KMS-11 (cell line): Measurements from ENCODE around the gene USP2.
"Not testable (repeated sequence)": the region's sequence is repeated elsewhere in the genome, so short reads cannot be mapped to it uniquely, and the experiment has no call there.

Experiments used
- H2AFZ ChIP-seq: fragments of 200-600 bp; sonication (generic); 2 replicates; pipeline ENCODE4 v1.6.1; 2016; ENCODE audit warnings: antibody characterized with exemption, mixed run types, low read depth
- H3K27ac ChIP-seq: fragments of 200-600 bp; sonication (generic); 2 replicates; pipeline ENCODE4 v1.6.1; 2016; ENCODE audit warnings: mild to moderate bottlenecking, mixed run types
- H3K27me3 ChIP-seq: fragments of 200-600 bp; sonication (generic); 2 replicates; pipeline ENCODE4 v1.6.1; 2017; ENCODE audit warnings: mild to moderate bottlenecking, low read depth, mixed run types, moderate library complexity; ENCODE audit not compliant: insufficient read depth
- H3K36me3 ChIP-seq: fragments of 200-600 bp; sonication (generic); 2 replicates; pipeline ENCODE4 v1.6.1; 2017; ENCODE audit warnings: mild to moderate bottlenecking, mixed run types; ENCODE audit not compliant: insufficient read depth
- H3K4me1 ChIP-seq: fragments of 200-600 bp; sonication (generic); 2 replicates; pipeline ENCODE4 v1.6.1; 2016; ENCODE audit warnings: mild to moderate bottlenecking, low read depth, mixed run types; ENCODE audit not compliant: poor library complexity, severe bottlenecking
- H3K4me2 ChIP-seq: fragments of 200-600 bp; sonication (generic); 2 replicates; pipeline ENCODE4 v1.7.0; 2016; ENCODE audit warnings: mild to moderate bottlenecking, mixed run types
- H3K4me3 ChIP-seq: fragments of 200-600 bp; sonication (generic); IDR thresholded peaks from 2 replicates; pipeline ENCODE4 v1.6.1; 2017; ENCODE audit warnings: low read depth, low read length, mixed read lengths; ENCODE audit not compliant: insufficient read depth
- H3K79me2 ChIP-seq: fragments of 200-600 bp; sonication (generic); 2 replicates; pipeline ENCODE4 v1.6.1; 2016; ENCODE audit warnings: low read depth, mixed run types; ENCODE audit not compliant: insufficient read depth
- H3K9ac ChIP-seq: fragments of 200-600 bp; sonication (generic); 2 replicates; pipeline ENCODE4 v1.6.1; 2016; ENCODE audit warnings: mild to moderate bottlenecking, mixed run types
- H4K20me1 ChIP-seq: fragments of 200-600 bp; sonication (generic); 2 replicates; pipeline ENCODE4 v1.6.1; 2016; ENCODE audit warnings: mild to moderate bottlenecking, mixed run types; ENCODE audit not compliant: insufficient read depth
- TF ChIP-seq, protein P1 (sequence below): fragments of 200-600 bp; sonication (generic); conservative IDR thresholded peaks from 2 replicates; pipeline ENCODE4 v1.6.1; 2017; ENCODE audit warnings: low read depth, mild to moderate bottlenecking, antibody characterized with exemption, low read length, moderate library complexity, mixed read lengths

The USP2 gene

GRCh38 chr11:119389611-119390254 lies 8.2 kb upstream of the USP2 start:
- TF ChIP-seq, protein P1, sequence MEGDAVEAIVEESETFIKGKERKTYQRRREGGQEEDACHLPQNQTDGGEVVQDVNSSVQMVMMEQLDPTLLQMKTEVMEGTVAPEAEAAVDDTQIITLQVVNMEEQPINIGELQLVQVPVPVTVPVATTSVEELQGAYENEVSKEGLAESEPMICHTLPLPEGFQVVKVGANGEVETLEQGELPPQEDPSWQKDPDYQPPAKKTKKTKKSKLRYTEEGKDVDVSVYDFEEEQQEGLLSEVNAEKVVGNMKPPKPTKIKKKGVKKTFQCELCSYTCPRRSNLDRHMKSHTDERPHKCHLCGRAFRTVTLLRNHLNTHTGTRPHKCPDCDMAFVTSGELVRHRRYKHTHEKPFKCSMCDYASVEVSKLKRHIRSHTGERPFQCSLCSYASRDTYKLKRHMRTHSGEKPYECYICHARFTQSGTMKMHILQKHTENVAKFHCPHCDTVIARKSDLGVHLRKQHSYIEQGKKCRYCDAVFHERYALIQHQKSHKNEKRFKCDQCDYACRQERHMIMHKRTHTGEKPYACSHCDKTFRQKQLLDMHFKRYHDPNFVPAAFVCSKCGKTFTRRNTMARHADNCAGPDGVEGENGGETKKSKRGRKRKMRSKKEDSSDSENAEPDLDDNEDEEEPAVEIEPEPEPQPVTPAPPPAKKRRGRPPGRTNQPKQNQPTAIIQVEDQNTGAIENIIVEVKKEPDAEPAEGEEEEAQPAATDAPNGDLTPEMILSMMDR: peak; percentile 43
- no peaks in the 10 kb centered on the region for H3K27me3 ChIP-seq
- H4K20me1 ChIP-seq: no peaks in the 10 kb centered on the region
- H3K9ac ChIP-seq: no peak overlapping the region
- no peak overlapping the region for H3K4me2 ChIP-seq
- H3K79me2 ChIP-seq: no peaks in the 10 kb centered on the region
- H3K4me3 ChIP-seq: no peak overlapping the region
- H3K27ac ChIP-seq: no peak overlapping the region
- H3K4me1 ChIP-seq: no peaks in the 10 kb centered on the region
- no peak overlapping the region for H2AFZ ChIP-seq
- no peaks in the 10 kb centered on the region for H3K36me3 ChIP-seq

GRCh38 chr11:119388103-119388502 lies 6.6 kb upstream of the USP2 start:
- Histone ChIP-seq H2AFZ (no peak overlapping the region), H3K4me1 (no peaks in the 10 kb centered on the region), H3K4me2 (no peak overlapping the region), H3K9ac (no peak overlapping the region), H3K27ac (no peak overlapping the region), H3K79me2 (no peaks in the 10 kb centered on the region), H3K36me3 (no peaks in the 10 kb centered on the region), H3K4me3 (no peak overlapping the region), H4K20me1 (no peaks in the 10 kb centered on the region), H3K27me3 (no peaks in the 10 kb centered on the region)
- TF ChIP-seq, protein P1: no peak

DNA sequence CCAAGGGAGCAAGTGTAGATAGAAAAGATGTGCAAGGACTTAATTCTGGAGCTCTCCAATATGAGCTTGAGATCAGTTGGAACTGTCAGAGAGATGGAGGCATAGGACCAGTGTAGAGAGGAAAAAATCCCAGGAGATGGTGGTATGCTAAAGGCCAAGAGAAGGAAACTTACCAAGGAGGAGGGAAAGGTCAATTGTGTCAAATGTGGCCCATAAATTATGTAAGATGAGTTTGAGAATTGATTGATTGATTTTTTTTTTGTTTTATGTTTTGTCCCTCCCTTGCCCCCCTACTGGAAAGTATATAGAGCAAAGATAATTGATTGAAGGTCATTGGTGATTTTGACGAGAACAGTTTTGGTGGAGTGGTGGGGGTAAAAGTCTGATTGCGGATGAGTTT lies 2.8 kb upstream of the USP2 start:
- no peak overlapping the region for H3K4me3 ChIP-seq
- no peak overlapping the region for H2AFZ ChIP-seq
- no peak overlapping the region for H3K27ac ChIP-seq
- no peaks in the 10 kb centered on the region for H4K20me1 ChIP-seq
- no peak overlapping the region for H3K4me2 ChIP-seq
- H3K4me1 ChIP-seq: peaks cover 3% of the 10 kb centered on the region
- TF ChIP-seq, protein P1: no peak
- no peaks in the 10 kb centered on the region for H3K27me3 ChIP-seq
- no peak overlapping the region for H3K9ac ChIP-seq
- no peaks in the 10 kb centered on the region for H3K79me2 ChIP-seq
- no peaks in the 10 kb centered on the region for H3K36me3 ChIP-seq

DNA sequence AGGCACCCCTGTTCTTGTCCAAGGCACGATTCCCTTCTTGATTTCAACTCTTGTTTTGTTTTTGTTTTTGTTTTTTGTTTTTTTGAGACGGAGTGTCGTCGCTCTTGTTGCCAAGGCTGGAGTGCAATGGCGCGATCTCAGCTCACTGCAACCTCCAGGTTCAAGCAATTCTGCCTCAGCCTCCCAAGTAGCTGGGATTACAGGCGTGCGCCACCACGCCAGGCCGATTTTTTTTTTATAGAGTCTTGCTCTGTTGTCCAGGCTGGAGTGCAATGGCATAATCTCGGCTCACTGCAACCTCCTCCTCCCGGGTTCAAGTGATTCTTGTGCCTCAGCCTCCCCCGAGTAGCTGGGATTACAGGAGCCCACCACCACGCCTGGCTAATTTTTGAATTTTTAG lies 1.0 kb upstream of the USP2 start:
- Histone ChIP-seq H3K9ac (peak overlapping the region; percentile 89; the same call in 1 of the 2 replicates), H3K4me2 (peak overlapping the region; percentile 69)
- H3K4me3 ChIP-seq, H4K20me1 ChIP-seq, H3K27ac ChIP-seq, H3K27me3 ChIP-seq, H3K79me2 ChIP-seq, H3K4me1 ChIP-seq, H3K36me3 ChIP-seq, H2AFZ ChIP-seq: not testable (repeated sequence)

- H3K9ac ChIP-seq: peak overlapping the region; percentile 89
- H3K27me3 ChIP-seq: no peaks in the 10 kb centered on the region
- peaks cover 3% of the 10 kb centered on the region for H3K4me1 ChIP-seq
- H3K27ac ChIP-seq: peak overlapping the region; percentile 63
- H4K20me1 ChIP-seq: no peaks in the 10 kb centered on the region
- peak overlapping the region; percentile 81 for H2AFZ ChIP-seq
- H3K79me2 ChIP-seq: no peaks in the 10 kb centered on the region
- peak overlapping the region; percentile 69 for H3K4me2 ChIP-seq
- TF ChIP-seq, protein P1: no peak
- no peaks in the 10 kb centered on the region for H3K36me3 ChIP-seq
- H3K4me3 ChIP-seq: no peak overlapping the region
Observed at GRCh38 chr11:119382101-119382500, 611 bp upstream of the USP2 start.
